Measurements from ENCODE around the gene TRERF1.

TRERF1 gene

DNA sequence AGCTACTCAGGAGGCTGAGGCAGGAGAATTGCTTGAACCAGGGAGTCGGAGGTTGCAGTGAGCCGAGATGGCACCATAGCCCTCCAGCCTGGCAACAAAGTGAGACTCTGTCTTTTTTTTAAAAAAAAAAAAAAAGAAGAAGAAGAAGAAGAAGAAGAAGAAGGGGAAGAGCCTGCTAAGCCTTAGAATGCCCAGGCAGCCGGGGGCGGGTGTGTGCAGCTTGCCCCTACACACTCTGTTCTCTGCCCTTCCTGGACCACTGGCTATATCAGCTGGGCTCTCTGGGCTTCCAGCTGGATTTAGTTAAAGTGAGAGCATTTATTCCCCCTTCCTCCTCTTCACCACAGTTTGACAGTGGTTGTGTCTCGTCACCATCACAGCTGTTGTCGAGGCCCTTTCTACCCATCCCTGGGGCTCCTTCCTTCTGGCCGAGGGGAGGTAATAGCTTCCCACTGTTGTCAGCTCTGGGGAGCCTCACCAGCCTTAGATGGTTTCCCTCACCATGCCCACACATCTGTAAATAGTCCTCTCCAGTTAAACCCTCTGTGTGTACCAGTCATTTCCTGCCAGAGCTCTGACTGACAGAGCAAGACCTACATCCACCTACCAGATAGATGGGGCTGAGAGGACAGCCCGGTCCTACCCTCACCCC is 77.6 kb downstream of the TRERF1 start:
- TF ChIP-seq, protein P1, sequence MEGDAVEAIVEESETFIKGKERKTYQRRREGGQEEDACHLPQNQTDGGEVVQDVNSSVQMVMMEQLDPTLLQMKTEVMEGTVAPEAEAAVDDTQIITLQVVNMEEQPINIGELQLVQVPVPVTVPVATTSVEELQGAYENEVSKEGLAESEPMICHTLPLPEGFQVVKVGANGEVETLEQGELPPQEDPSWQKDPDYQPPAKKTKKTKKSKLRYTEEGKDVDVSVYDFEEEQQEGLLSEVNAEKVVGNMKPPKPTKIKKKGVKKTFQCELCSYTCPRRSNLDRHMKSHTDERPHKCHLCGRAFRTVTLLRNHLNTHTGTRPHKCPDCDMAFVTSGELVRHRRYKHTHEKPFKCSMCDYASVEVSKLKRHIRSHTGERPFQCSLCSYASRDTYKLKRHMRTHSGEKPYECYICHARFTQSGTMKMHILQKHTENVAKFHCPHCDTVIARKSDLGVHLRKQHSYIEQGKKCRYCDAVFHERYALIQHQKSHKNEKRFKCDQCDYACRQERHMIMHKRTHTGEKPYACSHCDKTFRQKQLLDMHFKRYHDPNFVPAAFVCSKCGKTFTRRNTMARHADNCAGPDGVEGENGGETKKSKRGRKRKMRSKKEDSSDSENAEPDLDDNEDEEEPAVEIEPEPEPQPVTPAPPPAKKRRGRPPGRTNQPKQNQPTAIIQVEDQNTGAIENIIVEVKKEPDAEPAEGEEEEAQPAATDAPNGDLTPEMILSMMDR (IDR thresholded peaks at IDR 0.05; ENCODE audit: extremely low read depth, missing control alignments), result no peak
- no peak for DNase-seq (ENCODE audit: low spot score)

DNA sequence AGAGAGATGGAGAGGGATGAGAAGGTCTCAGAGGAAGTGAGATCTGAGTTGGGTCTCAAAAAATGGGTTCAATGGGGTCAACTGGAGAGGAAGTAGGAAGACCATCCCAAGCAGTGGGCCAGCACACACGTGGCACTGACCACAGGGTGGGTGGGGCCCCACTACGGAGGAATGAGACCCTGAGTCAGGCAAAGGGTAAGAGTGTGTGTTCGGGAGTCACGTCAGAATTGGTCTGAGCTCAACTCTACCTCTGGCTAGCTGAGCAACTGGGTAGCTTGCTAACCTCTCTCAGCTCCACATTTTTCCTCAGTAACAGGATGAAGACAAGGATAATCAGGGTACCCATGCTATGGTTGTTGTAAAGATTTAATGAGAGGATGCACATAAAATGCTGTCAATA is 79.0 kb downstream of the TRERF1 start:
- TF ChIP-seq, protein P1 (IDR thresholded peaks at IDR 0.05; ENCODE audit: extremely low read depth, missing control alignments), result no peak
- no peak for DNase-seq (ENCODE audit: low spot score)

DNA sequence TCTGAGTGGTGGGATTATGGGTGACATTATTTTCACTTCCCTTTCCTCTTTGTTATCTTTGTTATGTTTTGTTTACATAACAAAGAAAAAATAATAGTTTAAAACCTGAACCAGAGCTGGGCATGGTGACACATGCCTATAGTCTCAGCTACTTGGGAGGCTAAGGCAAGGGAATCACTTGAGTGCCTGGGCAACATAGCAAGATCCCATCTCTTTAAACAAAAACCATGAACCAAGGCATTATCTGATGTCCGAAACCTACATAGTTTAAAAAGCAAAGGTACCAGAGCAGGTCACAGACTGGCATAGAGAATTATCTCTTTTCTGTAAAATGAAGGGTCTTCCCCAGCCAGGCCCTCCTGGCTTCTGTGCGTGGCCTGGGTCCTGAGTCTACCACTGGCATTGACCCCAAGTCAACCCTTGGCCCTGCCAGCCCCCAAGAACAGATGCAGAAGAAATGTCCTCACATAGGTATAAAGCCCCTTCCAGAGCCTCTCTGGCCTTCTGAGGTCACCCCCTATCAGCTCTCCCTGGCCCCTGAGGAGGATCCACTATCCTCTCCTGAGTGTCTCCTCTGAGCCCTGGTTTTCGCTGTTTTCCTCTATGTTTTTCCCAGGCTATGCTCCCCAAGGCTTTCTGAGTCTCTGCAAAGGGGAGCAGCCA is 81.3 kb downstream of the TRERF1 start:
- no peak for DNase-seq (ENCODE audit: low spot score)
- TF ChIP-seq, protein P1 (IDR thresholded peaks at IDR 0.05; ENCODE audit: extremely low read depth, missing control alignments), result no peak

DNA sequence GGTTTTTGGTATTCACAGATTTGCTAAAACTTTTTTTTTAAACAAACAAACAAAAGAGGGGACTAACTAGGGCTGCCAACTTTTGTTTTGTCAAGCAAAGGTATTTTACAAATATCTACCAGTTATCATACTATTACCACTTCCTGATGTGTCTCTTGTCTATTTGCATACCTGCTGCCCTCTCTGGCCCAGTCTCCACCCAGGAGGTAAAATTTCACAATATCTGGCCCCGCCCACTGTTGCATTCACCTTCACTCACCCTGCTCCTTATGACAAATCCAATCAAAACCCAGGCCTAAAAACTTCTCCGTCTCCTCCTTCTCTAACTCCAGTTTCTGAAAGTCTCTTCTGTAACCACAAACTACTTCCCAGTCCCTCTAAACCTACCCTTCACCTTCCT is 82.2 kb downstream of the TRERF1 start:
- TF ChIP-seq, protein P1 (IDR thresholded peaks at IDR 0.05; ENCODE audit: extremely low read depth, missing control alignments), result no peak
- peak; percentile 31 for DNase-seq (ENCODE audit: low spot score)

DNA sequence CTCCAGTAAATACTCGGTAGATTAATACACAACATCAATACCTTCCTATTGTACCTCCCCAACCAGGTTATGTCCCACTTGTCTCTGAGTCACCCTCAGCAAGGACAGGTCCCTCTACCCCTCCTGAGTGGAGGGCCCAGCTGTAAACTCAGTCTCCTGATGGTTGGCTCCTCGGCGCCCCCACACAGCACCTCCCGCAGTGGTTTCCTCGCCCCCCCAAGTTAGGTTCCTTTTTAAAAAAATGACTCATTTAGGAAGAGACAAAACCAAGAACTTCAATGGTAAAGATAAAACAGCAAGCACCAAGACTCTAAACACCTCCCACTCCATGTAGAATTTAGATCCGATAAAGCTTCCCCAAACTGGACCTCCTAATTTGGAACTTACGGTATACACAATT is 83.5 kb downstream of the TRERF1 start:
- TF ChIP-seq, protein P1 (IDR thresholded peaks at IDR 0.05; ENCODE audit: extremely low read depth, missing control alignments), result no peak
- DNase-seq (ENCODE audit: low spot score), result peak; percentile 55

DNA sequence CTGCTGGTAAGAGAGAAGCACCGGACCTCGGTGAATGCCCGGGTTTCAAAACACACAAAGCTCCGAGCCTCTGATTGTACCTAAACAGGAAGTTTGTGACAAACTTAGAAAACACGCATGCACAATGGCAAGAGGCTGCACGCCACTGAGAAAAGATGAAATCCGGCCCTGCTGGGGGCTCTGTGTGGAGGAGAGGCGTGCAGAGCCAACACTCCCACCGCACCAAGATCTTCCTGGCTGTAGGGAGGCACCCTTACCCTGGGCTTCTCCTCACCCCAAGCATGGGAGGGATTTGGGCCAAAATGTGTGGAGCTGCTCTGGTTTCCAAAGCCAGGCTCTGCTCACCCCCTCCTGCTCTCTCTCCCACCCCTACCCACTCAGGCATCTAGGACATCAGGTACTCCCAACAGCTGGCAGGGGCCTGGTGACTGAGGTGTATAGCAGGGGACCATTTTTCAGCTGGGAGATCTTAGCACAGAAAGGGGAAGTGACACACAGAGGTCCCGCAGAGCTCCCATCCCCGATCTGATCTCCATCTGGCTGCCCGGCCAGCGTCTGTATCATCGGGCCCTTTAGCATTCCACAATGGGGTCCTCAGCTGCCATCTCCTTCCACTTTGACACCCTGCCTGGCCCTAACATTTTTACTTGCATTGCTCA is 84.2 kb downstream of the TRERF1 start:
- DNase-seq (ENCODE audit: low spot score), result peak; percentile 68
- TF ChIP-seq, protein P1 (IDR thresholded peaks at IDR 0.05; ENCODE audit: extremely low read depth, missing control alignments), result no peak

DNA sequence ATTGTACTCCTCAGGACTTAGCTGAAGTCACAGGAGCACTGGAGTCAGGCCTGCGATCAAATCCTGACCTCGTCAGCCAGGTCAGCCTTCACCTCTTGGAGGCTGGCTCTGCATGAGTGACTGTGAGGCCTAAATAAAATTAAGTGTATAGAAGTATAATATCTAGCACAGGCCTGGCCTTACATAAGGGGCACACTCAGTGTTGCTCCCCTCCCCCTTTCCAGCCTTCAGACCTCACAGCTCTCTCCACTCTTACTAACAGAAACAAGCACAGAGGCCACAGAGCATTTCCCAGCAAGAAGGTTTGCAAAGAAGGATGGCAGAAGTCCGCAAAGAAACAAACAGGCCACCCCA is 84.8 kb downstream of the TRERF1 start:
- no peak for DNase-seq (ENCODE audit: low spot score)
- TF ChIP-seq, protein P1 (IDR thresholded peaks at IDR 0.05; ENCODE audit: extremely low read depth, missing control alignments), result no peak
